GM12878 (cell line): ENCODE measurements around the gene CNTRL. TPM values are rescaled to one million over a fixed set of nuclear protein-coding genes. Genes with fewer than 3 reads are reported as not detected.
A peak's percentile ranks its signal among the peaks of the same experiment; 100 is the strongest.

Experiments used
- CREB1 ChIP-seq: IDR thresholded peaks from 2 replicates; pipeline ENCODE4 v1.6.1; 2012; ENCODE audit warnings: low read depth, mild to moderate bottlenecking, inconsistent platforms
- ESRRA ChIP-seq: IDR thresholded peaks from 2 replicates; pipeline ENCODE4 v1.6.1; 2012; ENCODE audit warnings: mild to moderate bottlenecking, low read length, improper control_type of control experiment
- EZH2 ChIP-seq: IDR thresholded peaks from 2 replicates; pipeline ENCODE4 v1.6.1; 2012; ENCODE audit warnings: low read depth, mild to moderate bottlenecking, control low read depth, inconsistent platforms, low read length, borderline replicate concordance; ENCODE audit not compliant: control insufficient read depth
- KDM1A ChIP-seq: fragments of 200-600 bp; sonication (generic); IDR thresholded peaks from 2 replicates; pipeline ENCODE4 v1.6.1; 2016; ENCODE audit warnings: borderline replicate concordance
- KLF5 ChIP-seq: fragments of 450-650 bp; IDR thresholded peaks from 2 replicates; pipeline ENCODE4 v1.6.1; 2014; ENCODE audit warnings: mild to moderate bottlenecking; ENCODE audit not compliant: partially characterized antibody
- MEF2A ChIP-seq: IDR thresholded peaks from 2 replicates; pipeline ENCODE4 v1.6.1; 2011; ENCODE audit warnings: low read depth, mild to moderate bottlenecking, low read length, moderate library complexity; ENCODE audit not compliant: insufficient read depth
- MEF2B ChIP-seq: fragments of 450-650 bp; IDR thresholded peaks from 2 replicates; pipeline ENCODE4 v1.6.1; 2018; ENCODE audit warnings: mild to moderate bottlenecking, moderate library complexity; ENCODE audit not compliant: partially characterized antibody, poor library complexity, severe bottlenecking
- MLLT1 ChIP-seq: fragments of 450-650 bp; IDR thresholded peaks from 2 replicates; pipeline ENCODE4 v1.6.1; 2016; ENCODE audit warnings: mild to moderate bottlenecking
- PAX8 ChIP-seq: fragments of 450-650 bp; IDR thresholded peaks from 2 replicates; pipeline ENCODE4 v1.6.1; 2017; ENCODE audit warnings: mild to moderate bottlenecking, moderate library complexity
- POLR2A ChIP-seq: IDR thresholded peaks from 2 replicates; pipeline ENCODE4 v1.6.1; 2011; ENCODE audit warnings: low read depth, mild to moderate bottlenecking, low read length
- RBBP5 ChIP-seq: fragments of 200-600 bp; sonication (generic); conservative IDR thresholded peaks from 2 replicates; pipeline ENCODE4 v1.6.1; 2016
- RELA ChIP-seq: fragments of 450-650 bp; IDR thresholded peaks from 2 replicates; pipeline ENCODE4 v1.8.0; 2014; ENCODE audit warnings: borderline replicate concordance; ENCODE audit not compliant: partially characterized antibody
- SMARCA5 ChIP-seq: fragments of 450-650 bp; IDR thresholded peaks from 2 replicates; pipeline ENCODE4 v1.6.1; 2017; ENCODE audit warnings: mild to moderate bottlenecking
- SP1 ChIP-seq: IDR thresholded peaks from one replicate; pipeline ENCODE4 v1.6.1; 2011; ENCODE audit warnings: low read depth, low read length
- TAF1 ChIP-seq: IDR thresholded peaks from 2 replicates; pipeline ENCODE4 v1.6.1; 2011; ENCODE audit warnings: mild to moderate bottlenecking, low read depth, low read length, borderline replicate concordance
- YBX1 ChIP-seq: fragments of 450-650 bp; IDR thresholded peaks from 2 replicates; pipeline ENCODE4 v1.6.1; 2016; ENCODE audit warnings: antibody characterized with exemption
- ZNF217 ChIP-seq: fragments of 450-650 bp; IDR thresholded peaks from 2 replicates; pipeline ENCODE4 v1.6.1; 2017; ENCODE audit warnings: antibody characterized with exemption, mild to moderate bottlenecking
- ZNF274 ChIP-seq: IDR thresholded peaks from one replicate; pipeline ENCODE4 v1.8.0; 2011; ENCODE audit not compliant: insufficient read length, insufficient read depth
- ZSCAN29 ChIP-seq: fragments of 450-650 bp; IDR thresholded peaks from 2 replicates; pipeline ENCODE4 v1.6.1; 2017; ENCODE audit warnings: mild to moderate bottlenecking, moderate library complexity
- polyA plus RNA-seq, 11 experiments: library from polyadenylated mRNA; depleted of rRNA in 4 of 11; unstranded in 6 of 11; stranded (reverse) in 5 of 11; fragments of >200 nt; fragmentation: Nextera tagmentation in 4 of 11; fragmentation: Illumina TruSeq in 1 of 11; extraction: Ambion mirVana in 4 of 11; extraction: Trizol in 1 of 11; gene quantifications; 1 replicate in 1 of 11; 2 replicates in 10 of 11; pipeline versions ENCODE4 v1.2.1 to v1.2.3, GENCODE V29; 2011 to 2016; ENCODE audit warnings: inconsistent platforms in 2 of 11, missing spikeins in 2 of 11, low read depth in 1 of 11
- total RNA-seq, 4 experiments: library from RNA; depleted of rRNA in 3 of 4; stranded (reverse); fragments of >200 nt in 3 of 4; fragmentation: Illumina TruSeq in 1 of 4; extraction: Trizol in 1 of 4; gene quantifications; 2 replicates each; pipeline versions ENCODE4 v1.2.1 to v1.2.3, GENCODE V29; 2013 to 2021
- TF ChIP-seq, protein P1 (sequence below): fragments of 450-650 bp; formaldehyde crosslinking; IDR thresholded peaks from 2 replicates; pipeline ENCODE4 v1.5.0; 2022; ENCODE audit warnings: mild to moderate bottlenecking, missing genetic modification characterization
- TF ChIP-seq, protein P2 (sequence below), 3 experiments: IDR thresholded peaks in 2 of 3; conservative IDR thresholded peaks in 1 of 3; 2 replicates each; pipeline ENCODE4 v1.5.1; 2011; ENCODE audit warnings: low read depth in 3 of 3, low read length in 3 of 3, mild to moderate bottlenecking in 3 of 3, control low read depth in 2 of 3, moderate library complexity in 2 of 3, inconsistent platforms in 1 of 3, mixed read lengths in 1 of 3; ENCODE audit not compliant: control insufficient read depth in 2 of 3, insufficient read depth in 1 of 3; ENCODE audit errors: extremely low read depth in 1 of 3

CNTRL gene
- total and polyA plus RNA-seq, 10 of the 15 experiments (the other 5 are each of a cell fraction or from before 2014, with no cell fraction given): 20.0 to 65.4 (median 38.8) TPM

DNA sequence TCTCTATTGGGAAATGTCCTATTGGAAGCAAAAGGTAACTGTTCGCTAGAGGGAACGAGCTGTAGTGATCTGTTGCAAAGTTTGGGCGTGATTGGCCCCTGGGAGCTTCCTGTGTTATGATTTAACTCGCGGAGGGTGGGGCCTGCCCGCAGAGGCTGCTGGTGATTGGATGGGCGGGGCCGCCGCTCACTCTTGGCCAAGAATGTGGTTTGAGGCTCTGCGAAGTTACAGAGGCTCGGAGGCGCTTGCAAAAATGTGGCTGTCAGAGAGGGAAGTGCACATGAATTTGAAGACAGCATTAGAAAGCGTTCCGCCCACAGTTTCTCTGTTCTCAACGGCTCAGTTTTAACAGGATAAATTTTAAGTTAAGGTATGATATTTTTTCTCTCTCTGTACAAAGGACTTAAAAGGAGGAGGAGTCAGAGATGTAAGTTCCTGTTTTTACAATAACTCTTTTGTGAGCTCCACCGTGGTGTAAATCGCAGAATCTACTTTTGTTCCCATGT, 46.9 kb downstream of the CNTRL start (continued):
- TF ChIP-seq PAX8 (no peak), RELA (no peak), RBBP5 (no peak), KLF5 (peak; percentile 31), ZNF274 (no peak), MEF2B (no peak), SMARCA5 (no peak), TAF1 (peak; percentile 67; the same call in 1 of the 2 replicates), YBX1 (no peak), POLR2A (peak; percentile 76), SP1 (peak; percentile 81), KDM1A (no peak), ESRRA (no peak), EZH2 (no peak), MEF2A (0 out of 2 replicates have a peak, but pooled peaks have one; percentile 25), ZNF217 (no peak), CREB1 (peak; percentile 62), MLLT1 (peak; percentile 83; the same call in 1 of the 2 replicates), ZSCAN29 (no peak)
- TF ChIP-seq, protein P1, sequence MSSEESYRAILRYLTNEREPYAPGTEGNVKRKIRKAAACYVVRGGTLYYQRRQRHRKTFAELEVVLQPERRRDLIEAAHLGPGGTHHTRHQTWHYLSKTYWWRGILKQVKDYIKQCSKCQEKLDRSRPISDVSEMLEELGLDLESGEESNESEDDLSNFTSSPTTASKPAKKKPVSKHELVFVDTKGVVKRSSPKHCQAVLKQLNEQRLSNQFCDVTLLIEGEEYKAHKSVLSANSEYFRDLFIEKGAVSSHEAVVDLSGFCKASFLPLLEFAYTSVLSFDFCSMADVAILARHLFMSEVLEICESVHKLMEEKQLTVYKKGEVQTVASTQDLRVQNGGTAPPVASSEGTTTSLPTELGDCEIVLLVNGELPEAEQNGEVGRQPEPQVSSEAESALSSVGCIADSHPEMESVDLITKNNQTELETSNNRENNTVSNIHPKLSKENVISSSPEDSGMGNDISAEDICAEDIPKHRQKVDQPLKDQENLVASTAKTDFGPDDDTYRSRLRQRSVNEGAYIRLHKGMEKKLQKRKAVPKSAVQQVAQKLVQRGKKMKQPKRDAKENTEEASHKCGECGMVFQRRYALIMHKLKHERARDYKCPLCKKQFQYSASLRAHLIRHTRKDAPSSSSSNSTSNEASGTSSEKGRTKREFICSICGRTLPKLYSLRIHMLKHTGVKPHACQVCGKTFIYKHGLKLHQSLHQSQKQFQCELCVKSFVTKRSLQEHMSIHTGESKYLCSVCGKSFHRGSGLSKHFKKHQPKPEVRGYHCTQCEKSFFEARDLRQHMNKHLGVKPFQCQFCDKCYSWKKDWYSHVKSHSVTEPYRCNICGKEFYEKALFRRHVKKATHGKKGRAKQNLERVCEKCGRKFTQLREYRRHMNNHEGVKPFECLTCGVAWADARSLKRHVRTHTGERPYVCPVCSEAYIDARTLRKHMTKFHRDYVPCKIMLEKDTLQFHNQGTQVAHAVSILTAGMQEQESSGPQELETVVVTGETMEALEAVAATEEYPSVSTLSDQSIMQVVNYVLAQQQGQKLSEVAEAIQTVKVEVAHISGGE (CRISPR knock-in tag): no peak
- TF ChIP-seq, protein P2, sequence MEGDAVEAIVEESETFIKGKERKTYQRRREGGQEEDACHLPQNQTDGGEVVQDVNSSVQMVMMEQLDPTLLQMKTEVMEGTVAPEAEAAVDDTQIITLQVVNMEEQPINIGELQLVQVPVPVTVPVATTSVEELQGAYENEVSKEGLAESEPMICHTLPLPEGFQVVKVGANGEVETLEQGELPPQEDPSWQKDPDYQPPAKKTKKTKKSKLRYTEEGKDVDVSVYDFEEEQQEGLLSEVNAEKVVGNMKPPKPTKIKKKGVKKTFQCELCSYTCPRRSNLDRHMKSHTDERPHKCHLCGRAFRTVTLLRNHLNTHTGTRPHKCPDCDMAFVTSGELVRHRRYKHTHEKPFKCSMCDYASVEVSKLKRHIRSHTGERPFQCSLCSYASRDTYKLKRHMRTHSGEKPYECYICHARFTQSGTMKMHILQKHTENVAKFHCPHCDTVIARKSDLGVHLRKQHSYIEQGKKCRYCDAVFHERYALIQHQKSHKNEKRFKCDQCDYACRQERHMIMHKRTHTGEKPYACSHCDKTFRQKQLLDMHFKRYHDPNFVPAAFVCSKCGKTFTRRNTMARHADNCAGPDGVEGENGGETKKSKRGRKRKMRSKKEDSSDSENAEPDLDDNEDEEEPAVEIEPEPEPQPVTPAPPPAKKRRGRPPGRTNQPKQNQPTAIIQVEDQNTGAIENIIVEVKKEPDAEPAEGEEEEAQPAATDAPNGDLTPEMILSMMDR (IDR thresholded peaks at IDR 0.05 in 2 of 3, conservative IDR thresholded peaks at IDR 0.05 in 1 of 3; ENCODE audit: control insufficient read depth in 2 of 3, extremely low read depth in 1 of 3, insufficient read depth in 1 of 3, low read depth in 3 of 3, low read length in 3 of 3): peak in 1 of 3 experiments; percentile 15; a peak in 1 of 6 replicates
